GM12878 (cell line): ENCODE data around the gene ALAS1. TPM values are rescaled to one million over a fixed set of nuclear protein-coding genes. Genes with fewer than 3 reads are reported as not detected.

Experiments
- ATAC-seq: fragments of 200-7000 bp; cut with Tn5 transposase; 3 replicates; pipeline ENCODE4 v1.9.1; 2020; ENCODE audit warnings: mild to moderate bottlenecking, moderate library complexity
- BruUV-seq: library from RNA; stranded (reverse); fragments of 400-500 nt; replicated peaks from 2 replicates; lab custom pipeline; 2021; lab: Mats Ljungman, UMichigan
- CTCF ChIA-PET: fragments of 300-600 bp; sonication (Branson Sonifier 250); formaldehyde crosslinking; extraction: SDS; loops from one replicate; lab custom pipeline; 2021; ENCODE audit warnings: inconsistent platforms; lab: Yijun Ruan, JAX
- POLR2A ChIA-PET: fragments of 350-600 bp; formaldehyde crosslinking; extraction: SDS; loops from one replicate; lab custom pipeline; 2021; ENCODE audit warnings: inconsistent platforms; lab: Charles Lee
- RAD21 ChIA-PET: fragments of 300-600 bp; sonication (Branson Sonifier 250); formaldehyde crosslinking; loops from one replicate; lab custom pipeline; 2023; ENCODE audit warnings: antibody characterized with exemption; ENCODE audit not compliant: unreplicated experiment; lab: Charles Lee
- SMC1A ChIA-PET: fragments of 300-600 bp; sonication (Branson Sonifier 250); formaldehyde crosslinking; loops from one replicate; lab custom pipeline; 2023; ENCODE audit not compliant: unreplicated experiment, uncharacterized antibody; lab: Charles Lee
- DNase-seq: peaks from one replicate; pipeline ENCODE4 v3.0.0-alpha.2; 2011; ENCODE audit warnings: low read depth, low spot score
- FAIRE-seq: peaks from 3 replicates; lab custom pipeline; 2011; peaks lifted over from hg19 to GRCh38; lab: Jason Lieb, UNC
- H2AFZ ChIP-seq: 2 replicates; pipeline ENCODE4 v1.6.0; 2011; ENCODE audit warnings: low read depth, low read length, control low read depth; ENCODE audit not compliant: control insufficient read depth
- H3K27ac ChIP-seq: 2 replicates; pipeline ENCODE4 v1.5.1; 2011; ENCODE audit warnings: control low read depth; ENCODE audit not compliant: control insufficient read depth, insufficient read depth
- H3K27me3 ChIP-seq, 2 experiments: replicated peaks in 1 of 2; 2 replicates each; pipeline versions ENCODE4 v1.6.0 to v1.6.1; 2011; ENCODE audit warnings: low read length in 1 of 2; ENCODE audit not compliant: control insufficient read depth in 2 of 2, insufficient read depth in 2 of 2
- H3K36me3 ChIP-seq, 2 experiments: 2 replicates each; pipeline ENCODE4 v1.5.1; 2011; ENCODE audit warnings: low read length in 1 of 2; ENCODE audit not compliant: control insufficient read depth in 2 of 2, insufficient read depth in 2 of 2
- H3K4me1 ChIP-seq: 2 replicates; pipeline ENCODE4 v1.6.1; 2011; ENCODE audit warnings: mild to moderate bottlenecking, low read length, moderate library complexity, mixed read lengths; ENCODE audit not compliant: control insufficient read depth, insufficient read depth
- H3K4me2 ChIP-seq: 2 replicates; pipeline ENCODE4 v1.6.0; 2011; ENCODE audit warnings: control low read depth; ENCODE audit not compliant: control insufficient read depth, insufficient read depth
- H3K4me3 ChIP-seq: fragments of 200-600 bp; sonication (generic); 2 replicates; pipeline ENCODE4 v1.5.1; 2016
- H3K79me2 ChIP-seq: 2 replicates; pipeline ENCODE4 v1.6.0; 2011; ENCODE audit warnings: low read length; ENCODE audit not compliant: control insufficient read depth, insufficient read depth
- H3K9ac ChIP-seq: 2 replicates; pipeline ENCODE4 v1.8.0; 2011; ENCODE audit warnings: low read length, control low read depth, mixed read lengths; ENCODE audit not compliant: control insufficient read depth, insufficient read depth
- H3K9me3 ChIP-seq: replicated peaks from 3 replicates; pipeline ENCODE4 v1.5.1; 2011; ENCODE audit warnings: mild to moderate bottlenecking, low read length; ENCODE audit not compliant: control insufficient read depth, insufficient read depth
- H4K20me1 ChIP-seq: 2 replicates; pipeline ENCODE4 v1.6.0; 2011; ENCODE audit not compliant: control insufficient read depth, insufficient read depth
- ATF3 ChIP-seq: IDR thresholded peaks from 2 replicates; pipeline ENCODE4 v1.6.1; 2011; ENCODE audit warnings: low read depth, mild to moderate bottlenecking, low read length, moderate library complexity, borderline replicate concordance; ENCODE audit errors: extremely low read depth
- CREM ChIP-seq: IDR thresholded peaks from 2 replicates; pipeline ENCODE4 v1.6.1; 2014; ENCODE audit warnings: antibody characterized with exemption, low read depth
- E2F4 ChIP-seq: IDR thresholded peaks from 2 replicates; pipeline ENCODE4 v1.6.1; 2012; ENCODE audit warnings: low read depth, low read length, improper control_type of control experiment
- E2F8 ChIP-seq: fragments of 450-650 bp; IDR thresholded peaks from 2 replicates; pipeline ENCODE4 v1.6.1; 2018; ENCODE audit warnings: mild to moderate bottlenecking, low read depth, moderate library complexity; ENCODE audit not compliant: partially characterized antibody
- GATAD2B ChIP-seq: fragments of 450-650 bp; conservative IDR thresholded peaks from 2 replicates; pipeline ENCODE4 v1.6.1; 2017; ENCODE audit warnings: low read depth, mild to moderate bottlenecking, moderate library complexity
- HDAC2 ChIP-seq: fragments of 200-600 bp; sonication (generic); IDR thresholded peaks from 2 replicates; pipeline ENCODE4 v1.6.1; 2017
- MYB ChIP-seq: fragments of 150-350 bp; IDR thresholded peaks from 2 replicates; pipeline ENCODE4 v1.6.1; 2014; ENCODE audit warnings: mild to moderate bottlenecking, low read depth, low read length, borderline replicate concordance
- NFYA ChIP-seq: IDR thresholded peaks from 2 replicates; pipeline ENCODE4 v1.6.1; 2011; ENCODE audit warnings: low read depth, mild to moderate bottlenecking, low read length, improper control_type of control experiment, borderline replicate concordance
- NFYB ChIP-seq: IDR thresholded peaks from 2 replicates; pipeline ENCODE4 v1.6.1; 2011; ENCODE audit warnings: low read depth, mild to moderate bottlenecking, low read length, improper control_type of control experiment, moderate library complexity; ENCODE audit not compliant: insufficient read depth
- RCOR1 ChIP-seq: conservative IDR thresholded peaks from 2 replicates; pipeline ENCODE4 v1.6.1; 2012; ENCODE audit warnings: low read depth, low read length, improper control_type of control experiment
- SUZ12 ChIP-seq: fragments of 200-600 bp; sonication (generic); IDR thresholded peaks from one replicate; pipeline ENCODE4 v1.6.1; 2018; ENCODE audit warnings: antibody characterized with exemption, mild to moderate bottlenecking; ENCODE audit not compliant: unreplicated experiment
- TAF1 ChIP-seq: IDR thresholded peaks from 2 replicates; pipeline ENCODE4 v1.6.1; 2011; ENCODE audit warnings: mild to moderate bottlenecking, low read depth, low read length, borderline replicate concordance
- TCF7 ChIP-seq: IDR thresholded peaks from 2 replicates; pipeline ENCODE4 v1.6.1; 2014; ENCODE audit warnings: antibody characterized with exemption, borderline replicate concordance
- USF1 ChIP-seq: IDR thresholded peaks from 2 replicates; pipeline ENCODE4 v1.6.1; 2011; ENCODE audit warnings: borderline replicate concordance, low read depth, mild to moderate bottlenecking, moderate library complexity, mixed read lengths, low read length; ENCODE audit not compliant: insufficient read depth; ENCODE audit errors: extremely low read length
- ZNF207 ChIP-seq: fragments of 450-650 bp; IDR thresholded peaks from 2 replicates; pipeline ENCODE4 v1.6.1; 2014; ENCODE audit warnings: antibody characterized with exemption, mild to moderate bottlenecking, borderline replicate concordance
- ZNF622 ChIP-seq: fragments of 450-650 bp; IDR thresholded peaks from 2 replicates; pipeline ENCODE4 v1.6.1; 2017; ENCODE audit warnings: mild to moderate bottlenecking, inconsistent platforms
- WGBS: methylation state at CpG from one replicate; pipeline ENCODE4 v1.1.6; 2016; ENCODE audit warnings: low lambda C conversion rate; ENCODE audit not compliant: insufficient replicate concordance, insufficient coverage; ENCODE audit errors: missing lambda C conversion rate; 5-methylcytosine and 5-hydroxymethylcytosine counted together
- in situ Hi-C: fragments of 300-500 bp; cut with MboI; formaldehyde crosslinking; loops from 9 replicates; pipeline ENCODE4 v1.14.3; 2018; ENCODE audit warnings: mixed read lengths
- intact Hi-C: fragments of 100-400 bp; cut with micrococcal nuclease; formaldehyde crosslinking; loops from one replicate; pipeline ENCODE4 v1.14.2; 2022; ENCODE audit not compliant: unreplicated experiment
- polyA plus RNA-seq, 11 experiments: library from polyadenylated mRNA; depleted of rRNA in 4 of 11; unstranded in 6 of 11; stranded (reverse) in 5 of 11; fragments of >200 nt; fragmentation: Nextera tagmentation in 4 of 11; fragmentation: Illumina TruSeq in 1 of 11; extraction: Ambion mirVana in 4 of 11; extraction: Trizol in 1 of 11; gene quantifications; 1 replicate in 1 of 11; 2 replicates in 10 of 11; pipeline versions ENCODE4 v1.2.1 to v1.2.3, GENCODE V29; 2011 to 2016; ENCODE audit warnings: inconsistent platforms in 2 of 11, missing spikeins in 2 of 11, low read depth in 1 of 11
- total RNA-seq, 4 experiments: library from RNA; depleted of rRNA in 3 of 4; stranded (reverse); fragments of >200 nt in 3 of 4; fragmentation: Illumina TruSeq in 1 of 4; extraction: Trizol in 1 of 4; gene quantifications; 2 replicates each; pipeline versions ENCODE4 v1.2.1 to v1.2.3, GENCODE V29; 2013 to 2021

ALAS1 gene
- total and polyA plus RNA-seq, 10 of the 15 experiments (the other 5 are each of a cell fraction or from before 2014, with no cell fraction given): 69.9 to 115 (median 94.1) TPM

- TF ChIP-seq NFYA (no peak), MYB (no peak)
- TF ChIP-seq, all 136 proteins: peak for 0
These were observed 15.8 kb upstream of the ALAS1 start (continued) for GRCh38 chr3:52182196-52182595.

- WGBS: 54% methylated on average over 4 of the region's 4 CpGs
- Histone ChIP-seq H2AFZ (no peak overlapping the region), H3K79me2 (no peaks in the 10 kb centered on the region), H3K9me3 (no peaks in the 10 kb centered on the region), H3K27me3 (no peaks in the 10 kb centered on the region), H3K4me1 (no peaks in the 10 kb centered on the region), H3K36me3 (no peaks in the 10 kb centered on the region), H3K9ac (no peak overlapping the region), H3K4me3 (no peak overlapping the region), H3K4me2 (no peak overlapping the region), H4K20me1 (no peaks in the 10 kb centered on the region), H3K27ac (no peak overlapping the region)
- no TSS peak for BruUV-seq
- FAIRE-seq (no peak), DNase-seq (no peak), ATAC-seq (no peak)
- TF ChIP-seq HDAC2: no peak
- TF ChIP-seq TAF1: no peak
- TF ChIP-seq ZNF622: no peak
- TF ChIP-seq SUZ12: no peak
- TF ChIP-seq RCOR1: no peak
- no peak for TF ChIP-seq E2F8
- TF ChIP-seq ATF3: no peak
- no peak for TF ChIP-seq USF1
- no peak for TF ChIP-seq TCF7
- TF ChIP-seq NFYB: no peak
- TF ChIP-seq ZNF207: no peak
- no peak for TF ChIP-seq E2F4
- TF ChIP-seq CREM: no peak
- no peak for TF ChIP-seq GATAD2B
- SMC1A ChIA-PET: no interaction called here
- POLR2A ChIA-PET: no interaction called here
- intact Hi-C loops (no loop called here), in situ Hi-C loops (no loop called here)
- RAD21 ChIA-PET: no interaction called here
- CTCF ChIA-PET: interaction anchor here (0.8 to 1.7 kb wide), 2 partner anchors 28 to 266 kb away, joined by 3 to 4 read pairs; partner anchors contain the start of gene POC1A
These were observed 15.3 kb upstream of the ALAS1 start for GRCh38 chr3:52182691-52183090.
